Cardiac fibroblast (primary cell): Measurements from ENCODE around the gene PHPT1.

Experiments used
- DNase-seq, 2 donors: peaks; one replicate each; pipeline versions ENCODE4 v3.0.0 to v3.0.0-alpha.2; 2010; ENCODE audit warnings: low read depth in 2 of 2
- H3K4me3 ChIP-seq, 2 donors: replicated peaks in 1 of 2; 1 replicate in 1 of 2; 2 replicates in 1 of 2; pipeline ENCODE4 v1.5.1; 2011; ENCODE audit warnings: low read depth in 2 of 2, low read length in 2 of 2, mild to moderate bottlenecking in 2 of 2, moderate library complexity in 1 of 2
- CTCF ChIP-seq: IDR thresholded peaks from one replicate; pipeline ENCODE4 v1.5.1; 2011; ENCODE audit warnings: low read depth, mild to moderate bottlenecking, low read length, inconsistent platforms

The PHPT1 gene

GRCh38 chr9:136805207-136805740 lies 43.9 kb upstream of the PHPT1 start:
- TF ChIP-seq CTCF = no peak
- H3K4me3 ChIP-seq = no peak overlapping the region
- no peak for DNase-seq

GRCh38 chr9:136806067-136806466 lies 43.1 kb upstream of the PHPT1 start:
- no peak overlapping the region for H3K4me3 ChIP-seq
- no peak for TF ChIP-seq CTCF
- no peak for DNase-seq

GRCh38 chr9:136806631-136807201 lies 42.5 kb upstream of the PHPT1 start:
- DNase-seq = no peak
- no peak for TF ChIP-seq CTCF
- peak overlapping the region; percentile 72 to 91 for H3K4me3 ChIP-seq

GRCh38 chr9:136807281-136808074 lies 41.7 kb upstream of the PHPT1 start, which contains the start of gene RABL6:
Gene RABL6, plus strand, starts transcription at chr9:136807948. Its CDS starts 249 bp downstream, at chr9:136808197.
- TF ChIP-seq CTCF = no peak
- DNase-seq = peak; percentile 70 to 75
- peak within 1 kb of the TSS; percentile 85 to 91 for H3K4me3 ChIP-seq

GRCh38 chr9:136808075-136808805 lies 41.0 kb upstream of the PHPT1 start:
- peak overlapping the region; percentile 85 to 91 for H3K4me3 ChIP-seq
- DNase-seq = peak in 1 of 2 donors; percentile 10
- TF ChIP-seq CTCF = no peak

GRCh38 chr9:136808806-136809158 lies 40.4 kb upstream of the PHPT1 start:
- H3K4me3 ChIP-seq = peak overlapping the region; percentile 85 to 91
- DNase-seq = peak; percentile 56

More at GRCh38 chr9:136808806-136809158, 40.4 kb upstream of the PHPT1 start:
- no peak for TF ChIP-seq CTCF
